Superior temporal gyrus (tissue), 1 donor: ENCODE data around the gene RBBP8.

Experiments used
- DNase-seq: peaks from one replicate; pipeline ENCODE4 v3.0.0-alpha.2; 2016; ENCODE audit errors: extremely low spot score

The RBBP8 gene

GRCh38 chr18:23063502-23063901, 130.4 kb downstream of the RBBP8 start:
- DNase-seq = no peak

DNA sequence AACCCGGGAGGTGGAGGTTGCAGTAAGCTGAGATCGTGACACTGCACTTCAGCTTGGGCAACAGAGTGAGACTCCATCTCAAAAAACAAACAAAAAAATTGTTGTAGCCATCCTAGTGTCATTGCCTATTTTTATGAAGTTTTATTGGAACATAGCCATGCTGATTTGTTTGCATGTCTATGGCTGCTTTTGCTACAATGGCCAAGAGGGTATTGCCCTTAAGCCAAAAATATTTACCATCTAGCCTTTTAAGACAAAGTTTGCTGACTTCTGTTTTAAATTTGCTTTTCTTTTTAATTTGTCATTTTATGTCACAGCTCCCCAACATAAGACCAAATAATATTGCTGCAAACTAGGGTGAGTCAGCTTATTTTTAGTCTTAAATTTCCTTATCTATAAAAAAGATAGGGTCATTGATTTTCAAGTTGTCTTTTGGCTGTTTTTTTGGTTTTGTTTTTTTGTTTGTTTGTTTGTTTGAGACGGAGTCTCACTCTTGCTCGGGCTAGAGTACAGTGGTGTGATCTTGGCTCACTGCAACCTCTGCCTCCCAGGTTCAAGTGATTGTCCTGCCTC, 132.2 kb downstream of the RBBP8 start:
- no peak for DNase-seq

DNA sequence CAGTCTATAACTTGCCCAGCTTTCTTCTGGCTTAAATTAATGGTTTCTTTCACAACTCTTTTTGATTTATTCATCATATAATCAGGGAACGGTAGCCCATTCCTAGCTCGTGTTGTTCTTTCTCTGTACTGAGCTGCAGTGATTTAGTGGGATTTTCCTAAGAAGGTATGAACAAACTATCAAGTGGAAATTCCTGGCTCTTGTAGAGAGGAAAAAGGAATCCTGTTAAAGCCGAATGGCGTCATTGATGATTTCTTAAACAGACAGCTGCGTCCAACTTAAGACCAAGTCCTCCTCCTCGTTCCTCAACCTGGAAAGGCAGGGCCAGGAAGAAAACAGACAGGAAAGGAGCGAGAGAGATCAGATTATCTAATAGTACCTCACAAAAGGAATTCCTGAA, 132.9 kb downstream of the RBBP8 start:
- no peak for DNase-seq

DNA sequence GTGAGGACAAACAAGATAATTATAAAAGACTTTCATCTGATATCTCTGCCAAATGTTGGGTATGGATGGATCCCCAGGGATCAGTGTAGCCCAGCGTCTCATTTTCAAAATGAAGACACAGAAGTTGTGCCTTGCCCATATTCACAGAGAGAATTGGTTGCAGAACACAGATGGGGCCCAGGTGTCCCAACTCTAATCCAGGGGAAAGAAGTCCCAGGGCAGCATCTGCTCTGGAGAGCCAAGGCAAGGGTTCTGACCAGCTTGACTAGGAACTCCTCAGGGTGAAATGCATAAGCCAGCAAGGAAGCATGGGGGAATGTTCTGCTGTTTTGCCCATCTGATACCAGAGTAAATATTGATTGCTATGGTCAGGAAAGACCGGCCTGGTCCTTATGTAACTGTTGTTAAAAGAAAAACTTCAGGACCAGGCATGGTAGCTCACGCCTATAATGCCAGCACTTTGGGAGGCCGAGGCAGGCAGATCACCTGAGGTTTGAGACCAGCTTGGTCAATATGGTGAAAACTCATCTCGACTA, 133.4 kb downstream of the RBBP8 start:
- no peak for DNase-seq

DNA sequence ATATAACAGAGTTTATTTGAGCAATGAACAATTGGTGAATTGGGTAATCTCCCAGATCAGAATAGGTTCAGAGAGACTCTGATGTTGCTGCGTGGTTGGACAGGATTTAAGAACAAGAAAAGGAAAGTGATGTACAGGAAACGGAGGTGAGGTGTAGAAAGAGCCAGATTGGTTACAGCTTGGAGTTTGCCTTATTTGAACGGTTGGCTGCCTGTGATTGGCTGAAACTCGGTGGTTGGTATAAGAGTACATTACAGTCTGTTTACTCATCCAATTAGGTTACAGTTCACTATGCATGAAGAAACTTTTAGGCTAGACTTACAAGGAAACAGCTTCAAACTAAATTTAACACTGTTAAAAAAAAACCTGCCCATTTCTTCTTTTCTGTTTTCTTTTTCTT, 134.1 kb downstream of the RBBP8 start:
- DNase-seq = no peak

- no peak for DNase-seq
Measured at GRCh38 chr18:23068011-23068410, 134.9 kb downstream of the RBBP8 start.

DNA sequence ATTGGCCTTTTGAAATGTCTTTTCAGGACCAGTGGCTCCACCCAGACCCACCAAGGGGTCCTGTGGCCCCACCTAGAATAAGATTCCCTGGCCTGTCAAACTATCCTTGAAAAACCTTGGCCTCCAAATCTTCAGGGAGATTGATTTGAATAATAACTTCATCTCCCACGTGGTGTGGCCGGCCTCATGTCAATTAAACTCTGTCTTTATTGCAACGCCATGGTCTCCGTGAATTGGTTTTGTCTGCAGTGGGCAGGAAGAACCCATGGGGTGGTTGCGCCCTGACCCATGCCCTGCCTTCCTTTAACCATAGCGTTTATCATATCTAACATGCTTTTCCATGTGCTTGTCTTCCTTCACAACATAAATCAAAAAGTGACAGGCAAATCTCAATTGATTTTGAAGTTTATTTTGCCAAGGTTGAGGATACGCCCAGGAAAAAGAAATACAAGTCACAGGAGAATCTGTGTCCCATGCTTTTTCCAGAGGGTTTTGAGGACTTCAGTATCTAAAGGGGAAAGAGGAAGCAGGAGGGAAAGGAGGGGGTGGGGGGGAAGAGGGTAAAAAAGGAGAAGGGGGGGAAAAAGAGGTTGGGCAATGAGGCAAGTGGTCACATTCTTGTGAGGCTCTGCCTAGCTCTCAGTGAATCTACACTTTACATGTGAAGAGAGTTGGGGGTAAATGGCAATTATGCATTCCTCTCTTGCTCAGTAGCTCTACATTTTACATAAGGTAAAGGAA, 135.6 kb downstream of the RBBP8 start:
- DNase-seq = no peak

DNA sequence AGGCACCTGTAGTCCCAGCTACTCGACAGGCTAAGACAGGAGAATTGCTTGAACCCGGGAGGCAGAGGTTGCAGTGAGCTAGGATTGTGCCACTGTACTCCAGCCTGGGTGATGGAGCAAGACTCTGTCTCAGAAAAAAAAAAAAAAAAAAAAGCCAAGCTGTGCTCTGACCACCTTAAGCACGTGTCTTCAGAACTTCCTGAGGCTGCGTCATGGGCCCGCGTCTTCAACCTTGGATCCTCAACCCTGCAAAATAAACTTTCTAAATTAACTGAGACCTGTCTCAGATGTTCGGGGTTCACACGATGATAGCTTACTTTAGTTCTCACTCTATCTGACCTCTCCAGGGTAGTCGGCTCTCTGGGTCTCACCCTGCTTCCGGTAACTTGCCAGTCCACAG, 136.4 kb downstream of the RBBP8 start:
- DNase-seq = no peak

DNA sequence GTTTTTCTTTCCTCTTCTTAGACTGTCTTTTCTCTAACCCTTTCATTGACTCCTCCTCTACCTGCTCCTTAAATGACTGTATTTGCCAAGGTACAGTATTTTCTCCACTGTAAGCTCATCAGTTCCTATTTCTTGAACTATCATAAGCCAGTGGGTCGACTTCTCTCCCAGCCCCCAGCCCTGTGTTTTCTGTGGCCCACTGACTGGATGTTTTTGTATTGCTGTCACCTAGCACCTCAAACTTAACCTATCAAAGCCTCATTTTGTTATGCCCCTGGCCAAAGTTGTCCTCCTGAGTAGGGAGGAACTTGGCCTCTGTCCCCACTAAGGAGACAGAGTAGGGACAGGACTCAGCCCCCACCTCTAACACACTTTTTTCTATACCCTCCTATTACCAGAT, 136.8 kb downstream of the RBBP8 start:
- DNase-seq = no peak

- DNase-seq = no peak
Measured at GRCh38 chr18:23071285-23071684, 138.2 kb downstream of the RBBP8 start.

DNA sequence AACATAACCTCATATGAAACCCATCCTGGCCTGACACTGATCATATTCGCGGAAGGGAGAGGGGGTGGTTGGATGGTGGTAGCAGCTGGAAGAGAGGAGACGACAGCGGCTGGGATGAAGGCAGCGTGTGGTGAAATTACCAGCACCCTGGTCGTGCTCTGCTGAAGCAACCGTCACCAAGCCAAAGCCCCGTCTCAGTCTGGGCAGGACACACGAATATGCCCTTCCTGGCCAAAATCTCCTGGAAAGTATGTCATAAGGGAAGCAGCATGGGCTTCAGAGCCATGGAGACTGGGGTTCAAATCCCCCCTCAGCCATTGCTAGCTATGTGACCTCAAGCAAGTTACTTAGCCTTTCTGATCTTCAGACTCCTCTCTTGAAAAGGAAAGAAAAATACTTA, 139.0 kb downstream of the RBBP8 start:
- DNase-seq = no peak

DNA sequence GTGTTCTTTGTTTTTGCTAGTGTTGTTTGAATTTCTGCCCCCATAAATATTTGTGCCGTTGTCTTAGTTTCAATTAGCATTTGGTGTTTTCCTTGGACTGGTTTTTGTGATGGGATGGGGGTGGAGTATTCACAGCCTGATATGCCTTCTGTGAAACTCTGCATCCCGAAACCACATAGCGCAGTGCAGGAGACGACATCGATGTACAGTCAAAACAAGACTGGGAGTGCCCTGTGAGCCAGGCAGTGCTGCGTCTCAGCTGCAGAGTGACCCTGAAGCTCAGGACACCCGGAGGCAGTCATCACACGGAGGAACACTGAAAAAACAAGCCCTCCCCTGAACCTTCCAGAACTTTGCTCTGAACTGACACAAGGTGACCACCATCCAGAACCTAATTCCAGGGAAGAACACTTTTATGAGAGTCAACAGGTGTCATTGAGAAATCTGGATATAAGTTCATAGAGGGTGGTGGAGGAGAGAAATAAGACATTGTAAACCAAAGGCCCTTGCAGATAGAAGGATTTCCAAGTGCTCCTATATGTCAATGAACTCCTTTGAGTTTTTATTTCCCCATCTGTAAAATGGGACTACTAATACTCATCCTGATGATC, 141.0 kb downstream of the RBBP8 start:
- no peak for DNase-seq
